Diencephalon (tissue), 1 donor: ENCODE results near the gene HIF3A. TPM values are rescaled to one million over a fixed set of nuclear protein-coding genes. Genes with fewer than 3 reads are reported as not detected.

ENCODE experiments used
- small RNA-seq: library from RNA; depleted of rRNA; stranded (forward); fragments of <200 nt; gene quantifications from one replicate; pipeline ENCODE3, GENCODE V24; 2014
- total RNA-seq: library from RNA; depleted of rRNA; stranded (reverse); fragments of >200 nt; gene quantifications from one replicate; pipeline ENCODE4 v1.2.3, GENCODE V29; 2014

The HIF3A gene
- total RNA-seq: 8.8 TPM

GRCh38 chr19:46296722-46297461, at the start of gene HIF3A:
Gene HIF3A, plus strand, starts transcription at chr19:46297042. Its CDS starts 35 bp downstream, at chr19:46297077.

DNA sequence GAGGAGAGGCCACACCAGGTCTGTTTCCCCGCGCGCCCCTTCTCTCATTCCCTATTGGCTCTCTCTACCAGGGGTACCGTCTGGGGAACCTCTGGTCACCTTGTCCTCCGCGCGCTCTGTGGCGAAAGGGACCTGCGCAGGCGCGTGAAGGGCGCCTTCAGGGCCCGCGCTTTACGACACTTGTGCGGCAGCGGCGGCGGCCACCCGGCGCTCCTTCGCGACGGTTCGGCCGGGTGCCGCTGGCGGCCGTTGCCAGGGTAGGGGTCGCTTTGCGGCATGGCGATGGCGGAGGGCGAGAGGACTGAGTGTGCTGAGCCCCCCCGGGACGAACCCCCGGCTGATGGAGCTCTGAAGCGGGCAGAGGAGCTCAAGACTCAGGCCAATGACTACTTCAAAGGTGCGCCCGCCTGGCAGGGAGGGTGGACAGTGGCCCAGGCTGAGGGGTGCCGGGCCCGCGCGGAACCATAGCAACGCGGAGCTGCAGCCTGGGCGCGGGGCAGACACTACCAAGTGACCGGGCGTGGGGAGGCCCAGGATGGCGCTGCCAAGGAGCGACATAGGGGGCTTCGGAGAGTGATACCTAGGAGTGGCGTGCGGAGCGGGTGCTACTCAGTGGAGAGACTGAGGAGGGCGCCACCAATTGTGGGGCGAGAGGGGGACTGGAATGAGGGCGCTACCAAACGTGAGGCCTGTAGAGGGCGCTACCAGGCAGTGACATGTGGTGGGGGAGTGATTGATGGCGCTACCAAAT, 50.2 kb downstream of the HIF3A start, which contains the start of gene PPP5C:
PPP5C (plus strand) TSS at position 267 of the 751 bp plus-strand sequence; CDS start at position 277, 10 bp downstream.

Small RNA genes lying within 50 kb of the gene (small RNA-seq; reads per million reads assigned to genes)
- not detected for gene RNU6-924P

Other genes with a start within 250 kb of the HIF3A start
- not detected for gene IGFL3, start 172.4 kb upstream of the HIF3A start, total RNA-seq
- gene IGFL2, start 148.8 kb upstream of the HIF3A start, total RNA-seq: 0.92 TPM
- not detected for gene IGFL1, start 67.3 kb upstream of the HIF3A start, total RNA-seq
- gene PPP5C, start 50.0 kb downstream of the HIF3A start, total RNA-seq: 69.7 TPM
- 8.1 TPM for gene CCDC8, start 116.5 kb downstream of the HIF3A start, total RNA-seq
- 39.2 TPM for gene PNMA8C, start 131.9 kb downstream of the HIF3A start, total RNA-seq
- gene PNMA8A, start 174.5 kb downstream of the HIF3A start, total RNA-seq: 108 TPM
- 33.0 TPM for gene PNMA8B, start 198.8 kb downstream of the HIF3A start, total RNA-seq